Parathyroid adenoma (tissue), 2 donors: ENCODE results near the gene RAET1G.
"Not testable (repeated sequence)": the region's sequence is repeated elsewhere in the genome, so short reads cannot be mapped to it uniquely, and the experiment has no call there.

Experiments
- H2AFZ ChIP-seq: fragments of 300-600 bp; sonication (generic); one replicate; pipeline ENCODE4 v1.7.0; 2017; ENCODE audit warnings: antibody characterized with exemption, mild to moderate bottlenecking
- H3K27ac ChIP-seq: fragments of 300-600 bp; sonication (generic); one replicate; pipeline ENCODE4 v1.7.0; 2017
- H3K27me3 ChIP-seq: fragments of 300-600 bp; sonication (generic); one replicate; pipeline ENCODE4 v1.7.0; 2017; ENCODE audit warnings: low read length; ENCODE audit not compliant: control insufficient read depth, insufficient read depth
- H3K36me3 ChIP-seq: fragments of 300-600 bp; sonication (generic); one replicate; pipeline ENCODE4 v1.7.0; 2017; ENCODE audit warnings: low read length; ENCODE audit not compliant: control insufficient read depth, insufficient read depth
- H3K4me1 ChIP-seq: fragments of 300-600 bp; sonication (generic); one replicate; pipeline ENCODE4 v1.7.0; 2017; ENCODE audit warnings: control low read depth
- H3K4me2 ChIP-seq: fragments of 300-600 bp; sonication (generic); one replicate; pipeline ENCODE4 v1.7.0; 2017; ENCODE audit warnings: low read length
- H3K4me3 ChIP-seq: fragments of 300-600 bp; sonication (generic); one replicate; pipeline ENCODE4 v1.7.0; 2017; ENCODE audit warnings: low read depth, low read length
- H3K79me2 ChIP-seq: fragments of 300-600 bp; sonication (generic); one replicate; pipeline ENCODE4 v1.7.0; 2017; ENCODE audit warnings: control low read depth
- H3K9ac ChIP-seq: fragments of 300-600 bp; sonication (generic); one replicate; pipeline ENCODE4 v1.7.0; 2017; ENCODE audit warnings: mild to moderate bottlenecking
- H3K9me3 ChIP-seq: fragments of 300-600 bp; sonication (generic); one replicate; pipeline ENCODE4 v1.7.0; 2017; ENCODE audit warnings: low read length; ENCODE audit not compliant: control insufficient read depth
- CTCF ChIP-seq: fragments of 300-600 bp; sonication (generic); IDR thresholded peaks from one replicate; pipeline ENCODE4 v1.7.0; 2017; ENCODE audit warnings: antibody characterized with exemption, mild to moderate bottlenecking
- donor health status: primary hyperparathyroidism.

RAET1G gene

GRCh38 chr6:149923327-149923986 is 536 bp upstream of the RAET1G start:
- peak overlapping the region; percentile 91 for H2AFZ ChIP-seq
- H3K4me2 ChIP-seq, result peak overlapping the region; percentile 93
- H3K9ac ChIP-seq, result no peak overlapping the region
- no peak overlapping the region for H3K27ac ChIP-seq
- H3K36me3 ChIP-seq, result no peaks in the 10 kb centered on the region
- H3K79me2 ChIP-seq, result no peaks in the 10 kb centered on the region
- peaks cover 4% of the 10 kb centered on the region for H3K4me1 ChIP-seq
- H3K9me3 ChIP-seq, result no peaks in the 10 kb centered on the region
- TF ChIP-seq CTCF, result no peak
- no peaks in the 10 kb centered on the region for H3K27me3 ChIP-seq
- H3K4me3 ChIP-seq, result peak overlapping the region; percentile 46

GRCh38 chr6:149922091-149922490 is 830 bp downstream of the RAET1G start:
- not testable (repeated sequence) for H2AFZ ChIP-seq, H3K27ac ChIP-seq, H3K4me3 ChIP-seq, H3K9ac ChIP-seq, H3K4me1 ChIP-seq, H3K9me3 ChIP-seq, H3K4me2 ChIP-seq, H3K79me2 ChIP-seq, H3K27me3 ChIP-seq, H3K36me3 ChIP-seq

GRCh38 chr6:149921361-149921760 is 1.6 kb downstream of the RAET1G start:
- TF ChIP-seq CTCF, result no peak
- H3K27me3 ChIP-seq, result no peaks in the 10 kb centered on the region

GRCh38 chr6:149919834-149920225 is 3.1 kb downstream of the RAET1G start:
- no peak for TF ChIP-seq CTCF
- H3K9me3 ChIP-seq, result no peaks in the 10 kb centered on the region
- no peak overlapping the region for H3K4me2 ChIP-seq
- H3K4me3 ChIP-seq, result no peak overlapping the region
- H3K4me1 ChIP-seq, result peaks cover 4% of the 10 kb centered on the region
- no peak overlapping the region for H2AFZ ChIP-seq
- no peak overlapping the region for H3K27ac ChIP-seq
- no peaks in the 10 kb centered on the region for H3K27me3 ChIP-seq
- H3K9ac ChIP-seq, result no peak overlapping the region
- H3K79me2 ChIP-seq, result no peaks in the 10 kb centered on the region
- H3K36me3 ChIP-seq, result no peaks in the 10 kb centered on the region

More at GRCh38 chr6:149921361-149921760, 1.6 kb downstream of the RAET1G start:
- Histone ChIP-seq H3K79me2 (no peaks in the 10 kb centered on the region), H3K4me2 (no peak overlapping the region), H3K27ac (no peak overlapping the region), H3K4me1 (peaks cover 4% of the 10 kb centered on the region), H3K9me3 (no peaks in the 10 kb centered on the region), H3K4me3 (no peak overlapping the region), H3K9ac (no peak overlapping the region), H2AFZ (no peak overlapping the region), H3K36me3 (no peaks in the 10 kb centered on the region)

- not testable (repeated sequence) for H3K4me1 ChIP-seq, H3K27me3 ChIP-seq, H3K36me3 ChIP-seq, H3K9me3 ChIP-seq, H3K27ac ChIP-seq, H3K4me2 ChIP-seq, H2AFZ ChIP-seq, H3K4me3 ChIP-seq, H3K79me2 ChIP-seq, H3K9ac ChIP-seq
These were observed 3.6 kb downstream of the RAET1G start for GRCh38 chr6:149919126-149919833.
